GM21529 (cell line): Measurements from ENCODE around the gene CSN1S1.
"Not testable (repeated sequence)": the region's sequence is repeated elsewhere in the genome, so short reads cannot be mapped to it uniquely, and the experiment has no call there.

Experiments used
- ATAC-seq: cut with Tn5 transposase; IDR thresholded peaks from one replicate; pipeline ENCODE4 v1.9.1; 2021; ENCODE audit not compliant: unreplicated experiment

CSN1S1 gene, protein sequence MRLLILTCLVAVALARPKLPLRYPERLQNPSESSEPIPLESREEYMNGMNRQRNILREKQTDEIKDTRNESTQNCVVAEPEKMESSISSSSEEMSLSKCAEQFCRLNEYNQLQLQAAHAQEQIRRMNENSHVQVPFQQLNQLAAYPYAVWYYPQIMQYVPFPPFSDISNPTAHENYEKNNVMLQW

GRCh38 chr4:69930768-69931167 is at the start of gene CSN1S1:
Gene CSN1S1, plus strand, starts transcription at chr4:69931068. Its CDS starts 1,488 bp downstream, at chr4:69932556.
- ATAC-seq: no peak

DNA sequence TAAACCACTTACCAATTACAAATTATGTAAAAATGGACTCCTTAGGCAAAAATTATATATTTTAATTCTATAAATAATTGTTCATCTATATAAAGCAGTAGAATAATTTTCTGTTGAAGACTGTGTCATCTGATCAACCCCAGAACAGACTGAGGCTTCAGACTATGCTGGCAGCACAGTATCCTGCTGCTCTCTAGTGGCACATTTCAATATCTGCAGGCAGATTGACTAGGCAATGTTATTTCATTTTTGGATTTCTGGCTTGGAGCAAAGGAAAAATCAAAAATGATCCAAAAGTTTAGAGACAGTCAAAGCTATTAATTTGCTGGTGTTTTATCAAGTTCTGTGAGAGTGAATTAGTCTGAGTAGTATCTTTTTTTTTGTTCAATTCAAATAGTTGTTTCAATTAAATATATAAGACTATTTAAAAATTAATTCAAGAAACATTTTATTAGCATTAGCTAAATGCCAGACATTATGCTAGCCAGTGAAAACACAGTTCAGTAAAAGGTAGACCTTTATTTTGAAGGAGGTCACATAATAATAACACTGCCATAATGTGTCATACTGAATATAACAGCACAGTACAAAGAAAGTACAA is 49.6 kb upstream of the CSN1S1 start:
- peak; percentile 95 for ATAC-seq

DNA sequence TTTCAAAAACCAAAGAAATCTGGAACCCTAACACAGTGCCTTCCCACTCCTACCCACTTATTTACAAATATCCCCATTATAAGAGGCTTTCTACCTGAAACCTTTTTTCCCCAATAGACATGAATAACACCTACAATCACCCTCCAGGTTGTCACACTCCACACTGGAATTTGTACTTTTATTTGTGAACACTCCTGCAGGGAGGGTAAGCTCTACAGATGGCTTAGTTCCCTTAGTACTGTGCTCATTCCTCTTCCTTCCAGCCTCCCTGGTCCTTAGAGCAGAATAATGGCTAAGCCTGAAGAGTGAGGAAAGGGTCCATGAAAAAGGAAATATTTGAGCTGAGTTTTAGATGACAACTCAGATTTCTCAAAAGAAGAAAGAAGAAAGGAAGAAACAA is 48.7 kb upstream of the CSN1S1 start:
- no peak for ATAC-seq

DNA sequence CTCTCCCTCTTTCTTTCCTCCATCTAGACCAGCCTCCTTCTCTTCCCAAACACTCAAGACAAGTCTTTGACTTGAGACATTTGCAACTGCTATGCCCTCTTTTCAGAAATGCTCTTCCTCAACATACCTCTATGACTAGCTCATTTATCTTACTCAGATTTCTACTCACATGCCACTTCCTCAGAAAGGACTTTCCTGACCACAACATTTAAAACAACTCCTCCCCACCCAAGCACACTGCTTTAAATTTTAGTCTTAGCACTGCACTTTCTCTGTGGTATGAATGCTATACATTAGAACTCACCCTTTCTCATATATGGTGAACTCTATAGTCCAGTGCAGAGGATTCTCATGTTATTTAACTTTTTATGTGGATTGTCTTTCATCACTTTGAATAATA is 42.5 kb upstream of the CSN1S1 start:
- ATAC-seq: no peak

DNA sequence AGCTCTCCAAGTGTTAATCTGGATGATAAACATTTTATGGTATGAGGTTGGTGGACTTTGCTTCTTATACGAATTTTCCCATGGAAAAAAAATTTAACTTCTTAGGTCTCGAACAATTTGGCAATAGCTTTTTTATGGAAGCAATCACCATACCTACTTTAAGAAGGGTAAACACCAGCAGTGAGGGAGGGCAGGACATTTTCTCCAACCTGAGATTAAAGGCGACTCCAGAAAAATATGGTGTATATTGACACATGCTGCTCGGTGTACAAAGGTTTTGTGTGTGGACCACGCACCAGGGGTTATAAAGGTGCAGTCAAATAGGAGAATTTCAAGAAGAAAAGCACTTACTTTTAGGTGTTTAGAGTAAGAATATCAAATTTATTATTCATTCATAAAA is 36.7 kb upstream of the CSN1S1 start:
- no peak for ATAC-seq

DNA sequence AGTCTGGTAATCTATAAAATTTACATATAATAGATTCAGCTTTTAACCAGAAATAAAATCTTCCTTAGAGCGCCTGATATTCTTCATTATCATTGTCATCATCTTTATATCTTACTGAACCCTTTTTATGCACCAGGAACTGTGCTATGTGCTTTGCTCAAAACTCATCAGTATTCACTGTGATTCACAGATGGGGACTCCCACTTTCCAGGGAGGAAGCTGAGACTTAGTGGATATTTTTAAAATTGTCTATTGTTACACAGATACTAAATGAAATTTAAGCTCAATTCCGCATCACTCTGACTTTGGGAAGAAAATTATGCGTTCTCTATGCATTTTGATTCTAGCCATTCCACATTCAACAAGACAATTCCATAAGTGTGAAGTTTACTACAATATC is 36.1 kb upstream of the CSN1S1 start:
- no peak for ATAC-seq

- ATAC-seq: no peak
Measured at GRCh38 chr4:69896530-69897116, 34.2 kb upstream of the CSN1S1 start.

GRCh38 chr4:69907151-69907550 is 23.7 kb upstream of the CSN1S1 start:
- ATAC-seq: no peak

- no peak for ATAC-seq
Measured at GRCh38 chr4:69909195-69909594, 21.7 kb upstream of the CSN1S1 start.

GRCh38 chr4:69910016-69910782 is 20.7 kb upstream of the CSN1S1 start:
- ATAC-seq: peak; percentile 85

DNA sequence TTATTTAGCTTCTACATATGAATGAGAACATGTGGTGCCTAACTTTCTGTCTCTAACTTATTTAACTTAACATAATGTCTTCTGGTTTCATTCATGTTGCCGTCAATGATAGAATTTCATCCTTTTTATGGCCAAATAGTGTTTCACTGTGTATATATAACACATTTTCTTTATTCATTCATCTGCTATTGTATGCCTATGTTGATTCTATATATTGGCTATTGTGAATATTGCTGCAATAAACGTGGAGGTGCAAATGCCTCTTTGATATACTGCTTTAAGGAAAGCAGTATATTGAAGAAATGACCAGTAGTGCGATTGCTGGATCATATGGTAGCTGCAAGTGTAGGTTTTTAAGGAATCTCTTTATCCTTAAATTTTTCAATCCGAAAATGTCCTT is 10.0 kb upstream of the CSN1S1 start:
- ATAC-seq: no peak

- not testable (repeated sequence) for ATAC-seq
Measured at GRCh38 chr4:69923782-69924410, 7.0 kb upstream of the CSN1S1 start.

DNA sequence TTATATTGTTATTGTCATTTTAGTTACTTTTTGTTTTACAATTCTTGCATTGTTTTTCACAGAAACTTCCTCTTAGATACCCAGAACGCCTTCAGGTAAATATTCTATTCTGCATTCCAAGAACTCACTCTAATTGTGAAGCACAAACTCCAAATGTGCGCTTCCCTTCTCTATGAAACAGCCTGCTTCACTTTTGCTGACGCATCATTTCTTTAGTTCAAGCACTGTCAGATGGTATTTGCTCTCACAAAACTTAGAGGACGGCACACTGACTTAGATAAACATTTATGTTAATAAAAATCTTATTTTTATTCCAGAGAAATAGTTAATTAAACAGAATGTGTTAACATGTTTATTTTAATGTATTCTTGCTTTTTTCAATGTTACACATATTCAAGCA is 3.3 kb downstream of the CSN1S1 start:
- no peak for ATAC-seq

DNA sequence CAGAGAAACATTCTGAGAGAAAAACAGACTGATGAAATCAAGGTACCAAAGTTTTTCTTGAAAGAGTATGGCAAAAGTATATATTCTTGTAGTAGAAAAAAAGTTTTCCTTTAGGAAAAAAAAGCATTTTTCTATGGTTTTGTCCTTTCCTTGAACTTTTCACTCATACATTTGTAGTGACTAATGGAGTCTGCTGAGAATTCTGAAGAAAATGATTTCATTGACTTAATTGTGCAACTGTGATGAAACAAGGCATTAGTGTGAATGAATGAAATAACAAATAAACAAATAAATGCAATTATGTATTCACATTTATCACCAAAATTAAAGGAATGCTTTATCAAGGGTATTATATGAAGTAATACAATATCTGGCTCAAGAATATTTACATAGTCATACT is 5.7 kb downstream of the CSN1S1 start:
- no peak for ATAC-seq

- no peak for ATAC-seq
Measured at GRCh38 chr4:69951602-69952001, 20.7 kb downstream of the CSN1S1 start.

DNA sequence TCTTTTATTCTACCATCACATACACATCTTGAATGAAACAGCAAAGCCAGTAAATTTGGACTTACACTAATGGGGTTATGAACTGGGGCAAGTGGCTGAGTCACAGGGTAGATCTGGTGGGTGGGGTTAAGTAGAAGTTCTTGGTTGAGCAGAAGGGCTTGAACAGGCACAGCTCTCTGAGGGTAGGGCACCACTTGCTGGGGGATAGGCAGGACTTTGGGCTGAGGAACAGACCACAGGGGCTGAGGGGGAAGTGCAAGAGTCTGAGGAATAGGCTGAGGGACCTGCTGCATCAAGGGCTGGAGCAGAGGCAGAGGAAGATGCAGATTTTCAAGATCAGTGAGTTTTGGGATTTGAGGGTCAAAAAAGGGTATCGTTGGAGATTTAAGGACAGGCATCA is 26.3 kb downstream of the CSN1S1 start:
- no peak for ATAC-seq

- ATAC-seq: no peak
Measured at GRCh38 chr4:69965628-69966027, 34.8 kb downstream of the CSN1S1 start, which contains the start of gene CSN2. Gene CSN2, minus strand, starts transcription at chr4:69965728. Its CDS starts 4,733 bp downstream, at chr4:69960995.

DNA sequence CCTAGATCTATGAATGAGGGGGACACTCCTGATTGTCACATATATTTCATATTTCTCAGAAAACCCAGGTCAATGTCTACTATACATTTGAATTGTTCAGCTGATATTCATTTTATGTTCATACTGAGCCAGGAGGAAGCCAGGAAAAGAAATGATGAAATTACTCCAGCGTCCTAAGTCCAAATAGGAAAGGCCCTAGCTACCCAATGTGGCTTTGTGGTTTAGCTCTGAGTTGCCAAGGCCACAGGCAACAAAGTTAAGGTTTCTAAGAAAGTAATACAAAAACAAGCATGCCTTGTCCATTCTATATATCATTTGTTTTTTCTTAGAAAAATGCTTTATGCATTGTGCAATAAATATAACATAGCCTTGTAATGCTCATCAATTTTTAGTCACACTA is 39.2 kb downstream of the CSN1S1 start:
- no peak for ATAC-seq

GRCh38 chr4:69974631-69975030 is 43.8 kb downstream of the CSN1S1 start:
- no peak for ATAC-seq

GRCh38 chr4:69977582-69977981 is 46.7 kb downstream of the CSN1S1 start:
- ATAC-seq: no peak

GRCh38 chr4:69984030-69984443 is 53.2 kb downstream of the CSN1S1 start:
- ATAC-seq: peak; percentile 64
